T-helper 1 cell (primary cell): Measurements from ENCODE around the gene PCIF1.

Experiments
- DNase-seq, 5 donors: peaks; one replicate each; pipeline ENCODE4 v3.0.0-alpha.2; 2012 to 2020

The PCIF1 gene

DNA sequence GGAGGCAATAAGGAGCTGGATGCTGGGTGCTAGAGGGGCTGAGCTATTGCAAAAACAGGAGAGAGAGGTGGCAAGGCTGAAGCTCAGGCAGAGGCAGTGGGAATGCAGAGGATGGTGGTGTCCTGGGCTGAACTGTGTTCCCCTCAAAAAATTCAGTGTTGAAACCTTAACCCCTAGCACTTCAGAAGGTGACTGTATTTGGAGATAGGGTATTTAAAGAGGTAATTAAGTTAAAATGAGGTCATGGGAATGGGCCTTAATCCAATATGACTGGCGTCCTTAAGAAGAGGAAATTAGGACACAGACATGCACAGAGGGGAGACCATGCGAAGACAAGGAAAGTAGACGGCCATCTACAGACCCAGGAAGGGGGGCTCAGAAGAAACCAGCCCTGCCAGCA, 62.7 kb downstream of the PCIF1 start:
- DNase-seq, result no peak
